Measurements from ENCODE around the gene DDX1. TPM values are rescaled to one million over a fixed set of nuclear protein-coding genes. Genes with fewer than 3 reads are reported as not detected.

DDX1 gene
- total RNA-seq, 2 donors from 2014 or later = 116 to 126 TPM

DNA sequence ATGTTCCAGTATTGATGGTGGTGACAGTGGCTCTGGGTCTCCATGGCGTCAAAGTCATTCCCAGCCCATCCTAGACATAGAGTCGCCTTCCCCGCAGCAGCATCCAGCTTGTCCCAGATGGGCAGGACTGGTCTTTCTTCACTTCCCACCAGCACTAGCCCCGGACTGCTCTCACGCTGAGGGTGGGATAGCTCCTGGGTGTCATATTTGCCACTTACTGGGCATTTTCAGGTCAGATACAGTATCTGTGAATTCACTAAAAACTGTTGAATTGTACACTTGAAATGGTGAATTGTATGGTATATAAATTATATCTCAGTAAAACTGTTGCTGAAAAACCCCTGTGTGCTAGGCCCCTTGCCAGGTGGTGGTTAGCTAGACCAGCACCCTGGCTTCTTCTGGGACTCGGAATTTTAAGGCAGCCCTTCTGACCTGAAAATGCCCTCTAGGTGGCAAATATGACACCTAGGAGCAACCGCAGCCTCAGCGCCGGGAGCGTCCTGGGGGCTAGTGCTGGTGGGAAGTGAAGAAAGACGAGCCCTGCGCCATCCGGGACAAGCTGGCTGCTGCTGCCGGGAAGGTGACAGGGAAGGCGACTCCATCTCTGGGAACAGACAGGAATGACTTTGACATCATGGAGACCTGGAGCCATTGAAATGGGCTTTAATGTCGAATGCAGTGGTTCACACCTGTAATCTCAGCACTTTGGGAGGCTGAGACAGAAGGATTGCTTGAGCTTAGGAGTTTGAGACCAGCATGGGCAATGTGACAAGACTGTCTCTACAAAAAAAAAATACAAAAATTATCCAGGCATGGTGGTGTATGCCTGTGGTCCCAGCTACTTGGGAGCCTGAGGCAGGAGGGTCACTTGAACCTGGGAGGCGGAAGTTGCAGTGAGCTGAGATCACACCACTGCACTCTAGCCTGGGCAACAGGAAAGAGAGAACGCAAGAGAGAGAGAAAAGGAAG lies 56.2 kb downstream of the DDX1 start:
- Mint-ChIP-seq H3K4me3 (no peak overlapping the region), H3K27me3 (ENCODE audit: insufficient read depth) (peaks cover 9% of the 10 kb centered on the region), H3K36me3 (ENCODE audit: low read depth) (no peaks in the 10 kb centered on the region), H3K4me1 (peaks cover 2% of the 10 kb centered on the region), H3K9me3 (no peaks in the 10 kb centered on the region), H3K27ac (no peak overlapping the region)
- Histone ChIP-seq H3K36me3 (ENCODE audit: control insufficient read depth, insufficient read depth, low read length) (no peaks in the 10 kb centered on the region), H3K9me3 (ENCODE audit: control insufficient read depth, low read length) (no peaks in the 10 kb centered on the region), H3K4me1 (ENCODE audit: control insufficient read depth, insufficient read depth, low read length) (no peaks in the 10 kb centered on the region), H3K4me3 (ENCODE audit: low read length) (no peak overlapping the region), H3K27me3 (ENCODE audit: control insufficient read depth, insufficient read depth, low read length, poor library complexity, severe bottlenecking) (no peaks in the 10 kb centered on the region), H3K27ac (ENCODE audit: low read depth, low read length) (no peak overlapping the region), H3K9ac (ENCODE audit: extremely low read depth, low read length, poor library complexity, severe bottlenecking) (no peak overlapping the region)
- DNase-seq = no peak
- WGBS, 2 experiments (ENCODE audit: insufficient coverage in 1 of 2, insufficient read length in 1 of 2) = 91 to 93% methylated on average over 14 to 18 of the region's 18 CpGs
- TF ChIP-seq, protein P1, sequence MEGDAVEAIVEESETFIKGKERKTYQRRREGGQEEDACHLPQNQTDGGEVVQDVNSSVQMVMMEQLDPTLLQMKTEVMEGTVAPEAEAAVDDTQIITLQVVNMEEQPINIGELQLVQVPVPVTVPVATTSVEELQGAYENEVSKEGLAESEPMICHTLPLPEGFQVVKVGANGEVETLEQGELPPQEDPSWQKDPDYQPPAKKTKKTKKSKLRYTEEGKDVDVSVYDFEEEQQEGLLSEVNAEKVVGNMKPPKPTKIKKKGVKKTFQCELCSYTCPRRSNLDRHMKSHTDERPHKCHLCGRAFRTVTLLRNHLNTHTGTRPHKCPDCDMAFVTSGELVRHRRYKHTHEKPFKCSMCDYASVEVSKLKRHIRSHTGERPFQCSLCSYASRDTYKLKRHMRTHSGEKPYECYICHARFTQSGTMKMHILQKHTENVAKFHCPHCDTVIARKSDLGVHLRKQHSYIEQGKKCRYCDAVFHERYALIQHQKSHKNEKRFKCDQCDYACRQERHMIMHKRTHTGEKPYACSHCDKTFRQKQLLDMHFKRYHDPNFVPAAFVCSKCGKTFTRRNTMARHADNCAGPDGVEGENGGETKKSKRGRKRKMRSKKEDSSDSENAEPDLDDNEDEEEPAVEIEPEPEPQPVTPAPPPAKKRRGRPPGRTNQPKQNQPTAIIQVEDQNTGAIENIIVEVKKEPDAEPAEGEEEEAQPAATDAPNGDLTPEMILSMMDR (conservative IDR thresholded peaks at IDR 0.05) = peak; percentile 22

DNA sequence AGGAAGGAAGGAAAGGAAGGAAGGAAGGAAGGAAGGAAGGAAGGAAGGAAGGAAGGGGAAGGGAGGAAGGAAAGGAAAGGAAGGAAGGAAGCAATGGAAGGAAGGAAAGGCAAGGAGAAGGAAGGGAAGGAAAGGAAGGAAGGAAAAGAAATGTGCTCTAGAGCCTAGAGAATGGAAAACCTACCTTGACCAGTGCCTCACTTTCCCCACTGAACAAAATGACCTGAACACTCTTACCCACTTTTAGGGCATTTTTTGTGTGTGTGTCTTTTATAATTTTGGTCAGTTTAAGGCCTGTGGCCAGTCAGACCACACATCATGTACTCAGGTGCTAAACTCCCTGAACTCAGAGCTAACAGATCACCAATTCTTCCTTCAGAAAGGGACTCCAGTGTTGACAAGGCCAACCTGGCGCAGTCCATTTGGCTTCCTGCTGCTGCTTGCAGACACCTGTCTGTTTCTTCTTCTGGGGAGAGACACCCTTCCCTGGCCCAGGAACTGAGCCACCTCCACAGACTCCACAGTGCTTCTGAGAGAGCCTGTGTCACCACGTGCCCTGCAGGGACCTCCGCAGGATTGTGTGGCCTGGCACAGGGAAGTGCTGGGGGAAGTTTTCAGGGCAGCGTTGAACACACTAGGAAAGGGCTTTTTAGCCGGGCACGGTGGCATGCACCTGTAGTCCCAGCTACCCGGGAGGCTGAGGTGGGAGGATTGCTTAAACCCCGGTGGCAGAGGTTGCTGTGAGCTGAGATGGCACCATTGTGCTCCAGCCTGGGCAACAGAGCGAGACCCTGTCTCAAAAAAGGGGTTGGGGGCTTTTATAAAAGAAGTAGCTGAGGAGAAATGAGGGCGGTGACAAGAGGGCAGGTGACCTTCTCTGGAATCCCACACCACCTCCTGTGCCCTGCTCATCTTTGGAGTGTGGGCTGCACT lies 57.2 kb downstream of the DDX1 start:
- Mint-ChIP-seq H3K36me3 (ENCODE audit: low read depth) (no peaks in the 10 kb centered on the region), H3K9me3 (no peaks in the 10 kb centered on the region), H3K27me3 (ENCODE audit: insufficient read depth) (peaks cover 9% of the 10 kb centered on the region), H3K4me1 (peaks cover 4% of the 10 kb centered on the region), H3K27ac (no peak overlapping the region), H3K4me3 (no peak overlapping the region)
- Histone ChIP-seq H3K27me3 (ENCODE audit: control insufficient read depth, insufficient read depth, low read length, poor library complexity, severe bottlenecking) (no peaks in the 10 kb centered on the region), H3K36me3 (ENCODE audit: control insufficient read depth, insufficient read depth, low read length) (no peaks in the 10 kb centered on the region), H3K9ac (ENCODE audit: extremely low read depth, low read length, poor library complexity, severe bottlenecking) (no peak overlapping the region), H3K27ac (ENCODE audit: low read depth, low read length) (no peak overlapping the region), H3K9me3 (ENCODE audit: control insufficient read depth, low read length) (no peaks in the 10 kb centered on the region), H3K4me1 (ENCODE audit: control insufficient read depth, insufficient read depth, low read length) (no peaks in the 10 kb centered on the region), H3K4me3 (ENCODE audit: low read length) (no peak overlapping the region)
- TF ChIP-seq, protein P1 (conservative IDR thresholded peaks at IDR 0.05) = no peak
- 86 to 96% methylated on average over 8 to 10 of the region's 10 CpGs for WGBS, 2 experiments (ENCODE audit: insufficient coverage in 1 of 2, insufficient read length in 1 of 2)
- DNase-seq = no peak

DNA sequence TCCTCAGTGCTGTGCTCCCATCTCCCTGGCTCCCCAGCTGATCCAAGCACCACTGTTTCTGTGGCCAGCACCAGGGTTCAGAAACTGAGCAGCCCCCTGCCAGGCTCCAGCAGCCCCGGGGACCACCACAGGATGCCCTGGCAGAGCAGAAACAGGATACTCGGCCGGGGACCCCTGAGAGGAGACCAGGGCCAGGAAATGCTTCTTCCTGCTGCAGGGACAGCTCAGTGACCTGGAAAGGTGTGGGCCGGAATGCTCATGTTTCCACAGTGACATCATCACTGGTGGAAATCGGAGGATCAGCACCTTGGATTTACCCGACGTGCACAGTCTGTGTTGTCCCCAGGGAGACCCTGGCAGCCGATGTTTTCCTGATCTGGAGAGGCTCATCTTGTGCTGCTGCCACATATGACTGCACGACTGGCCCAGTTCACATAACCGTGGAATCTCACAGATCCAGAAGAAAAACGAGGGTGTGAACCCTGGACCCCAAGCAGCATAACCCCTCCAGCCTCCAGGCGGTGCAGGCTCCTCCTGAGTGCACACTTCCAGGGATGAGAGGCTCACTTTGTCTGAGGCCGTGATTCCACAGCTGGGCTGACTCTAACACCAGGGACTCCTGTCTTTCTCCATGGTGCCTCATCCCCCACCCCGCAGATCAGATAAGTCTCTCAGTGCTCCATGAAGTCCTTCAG lies 58.0 kb downstream of the DDX1 start:
- no peak for DNase-seq
- Mint-ChIP-seq H3K9me3 (no peaks in the 10 kb centered on the region), H3K27ac (no peak overlapping the region), H3K27me3 (ENCODE audit: insufficient read depth) (peaks cover 9% of the 10 kb centered on the region), H3K4me1 (peaks cover 4% of the 10 kb centered on the region), H3K4me3 (no peak overlapping the region), H3K36me3 (ENCODE audit: low read depth) (no peaks in the 10 kb centered on the region)
- H3K4me1 ChIP-seq (ENCODE audit: control insufficient read depth, insufficient read depth, low read length) = no peaks in the 10 kb centered on the region
- no peaks in the 10 kb centered on the region for H3K36me3 ChIP-seq (ENCODE audit: control insufficient read depth, insufficient read depth, low read length)
- no peaks in the 10 kb centered on the region for H3K27me3 ChIP-seq (ENCODE audit: control insufficient read depth, insufficient read depth, low read length, poor library complexity, severe bottlenecking)
- TF ChIP-seq, protein P1 (conservative IDR thresholded peaks at IDR 0.05) = no peak
- no peaks in the 10 kb centered on the region for H3K9me3 ChIP-seq (ENCODE audit: control insufficient read depth, low read length)
- H3K9ac ChIP-seq (ENCODE audit: extremely low read depth, low read length, poor library complexity, severe bottlenecking) = no peak overlapping the region
- H3K27ac ChIP-seq (ENCODE audit: low read depth, low read length) = no peak overlapping the region
- H3K4me3 ChIP-seq (ENCODE audit: low read length) = no peak overlapping the region
- WGBS, 2 experiments (ENCODE audit: insufficient coverage in 1 of 2, insufficient read length in 1 of 2) = 88 to 91% methylated on average over 14 of the region's 14 CpGs

All from endodermal cell (in vitro differentiated cells).